IMR-90 (cell line): Measurements from ENCODE around the gene KLHDC7B. TPM values are rescaled to one million over a fixed set of nuclear protein-coding genes. Genes with fewer than 3 reads are reported as not detected.

Experiments used
- ATAC-seq: fragments of 200-7000 bp; cut with Tn5 transposase; 2 replicates; pipeline ENCODE4 v1.9.1; 2020; ENCODE audit warnings: low read depth, mild to moderate bottlenecking, moderate library complexity
- BruUV-seq: library from RNA; stranded (reverse); fragments of 400-500 nt; replicated peaks from 2 replicates; lab custom pipeline; 2021; lab: Mats Ljungman, UMichigan
- CTCF ChIA-PET: fragments of 300-600 bp; formaldehyde crosslinking; extraction: SDS; loops from one replicate; lab custom pipeline; 2021; ENCODE audit warnings: antibody characterized with exemption; lab: Yijun Ruan, JAX
- POLR2A ChIA-PET: fragments of 300-600 bp; sonication (Branson Sonifier 250); formaldehyde crosslinking; loops from one replicate; lab custom pipeline; 2022; ENCODE audit warnings: antibody characterized with exemption; ENCODE audit not compliant: unreplicated experiment; lab: Charles Lee
- DNase-seq: peaks from one replicate; pipeline ENCODE4 v3.0.0; 2013
- H2AFZ ChIP-seq: replicated peaks from 2 replicates; pipeline ENCODE3; 2013; ENCODE audit warnings: low read length, mild to moderate bottlenecking; ENCODE audit not compliant: poor library complexity
- H2AK5ac ChIP-seq: 2 replicates; pipeline ENCODE4 v1.6.1; 2013; ENCODE audit warnings: low read depth, low read length, inconsistent platforms
- H2AK9ac ChIP-seq: replicated peaks from 2 replicates; pipeline ENCODE3; 2013; ENCODE audit warnings: mild to moderate bottlenecking, low read depth, low read length, moderate library complexity; ENCODE audit not compliant: poor library complexity
- H2BK120ac ChIP-seq: 2 replicates; pipeline ENCODE4 v1.6.1; 2013; ENCODE audit warnings: low read depth, low read length, inconsistent platforms
- H2BK15ac ChIP-seq: 3 replicates; pipeline ENCODE4 v1.6.1; 2013; ENCODE audit warnings: low read depth, low read length, inconsistent platforms
- H2BK20ac ChIP-seq: 2 replicates; pipeline ENCODE4 v1.6.1; 2013; ENCODE audit warnings: low read depth, mild to moderate bottlenecking, inconsistent platforms, low read length, moderate library complexity
- H2BK5ac ChIP-seq: 2 replicates; pipeline ENCODE4 v1.6.1; 2013; ENCODE audit warnings: mild to moderate bottlenecking, low read depth, low read length, inconsistent platforms; ENCODE audit not compliant: poor library complexity, severe bottlenecking
- H3K14ac ChIP-seq: replicated peaks from 2 replicates; pipeline ENCODE4 v1.6.1; 2013; ENCODE audit warnings: low read depth, low read length, inconsistent platforms
- H3K18ac ChIP-seq: 2 replicates; pipeline ENCODE4 v1.6.1; 2013; ENCODE audit warnings: low read depth, low read length, control low read depth
- H3K23ac ChIP-seq: 2 replicates; pipeline ENCODE4 v1.6.1; 2013; ENCODE audit warnings: low read depth, low read length, inconsistent platforms
- H3K27ac ChIP-seq: 2 replicates; pipeline ENCODE4 v1.5.1; 2013; ENCODE audit warnings: mild to moderate bottlenecking, control low read depth, low read length; ENCODE audit not compliant: insufficient read depth
- H3K27me3 ChIP-seq: 2 replicates; pipeline ENCODE4 v1.6.1; 2013; ENCODE audit warnings: low read length; ENCODE audit not compliant: control insufficient read depth, insufficient read depth
- H3K36me3 ChIP-seq: 2 replicates; pipeline ENCODE4 v1.6.1; 2013; ENCODE audit warnings: low read length, mixed read lengths; ENCODE audit not compliant: control insufficient read depth, insufficient read depth
- H3K4ac ChIP-seq: 2 replicates; pipeline ENCODE4 v1.6.1; 2013; ENCODE audit warnings: low read depth, low read length, inconsistent platforms
- H3K4me1 ChIP-seq: 2 replicates; pipeline ENCODE4 v1.6.1; 2013; ENCODE audit warnings: low read length, mixed read lengths; ENCODE audit not compliant: control insufficient read depth, insufficient read depth
- H3K4me2 ChIP-seq: 2 replicates; pipeline ENCODE4 v1.6.1; 2013; ENCODE audit warnings: low read depth, mild to moderate bottlenecking, control low read depth, low read length, moderate library complexity
- H3K4me3 ChIP-seq: 2 replicates; pipeline ENCODE4 v1.5.1; 2013; ENCODE audit warnings: low read depth, mild to moderate bottlenecking, control low read depth, low read length, moderate library complexity; ENCODE audit not compliant: insufficient read depth
- H3K56ac ChIP-seq: 2 replicates; pipeline ENCODE4 v1.6.1; 2013; ENCODE audit warnings: low read length, inconsistent platforms; ENCODE audit not compliant: insufficient read depth; ENCODE audit errors: extremely low read depth
- H3K79me1 ChIP-seq, 2 experiments: 2 replicates each; pipeline ENCODE4 v1.6.1; 2013; ENCODE audit warnings: low read length in 2 of 2, inconsistent platforms in 1 of 2, low read depth in 1 of 2
- H3K9ac ChIP-seq: 2 replicates; pipeline ENCODE4 v1.6.1; 2013; ENCODE audit warnings: low read depth, low read length, control low read depth
- H3K9me1 ChIP-seq: 2 replicates; pipeline ENCODE4 v1.6.1; 2013; ENCODE audit warnings: low read length, inconsistent platforms; ENCODE audit not compliant: insufficient read depth
- H3K9me3 ChIP-seq: 2 replicates; pipeline ENCODE4 v1.6.1; 2013; ENCODE audit warnings: low read length; ENCODE audit not compliant: control insufficient read depth, insufficient read depth
- H4K20me1 ChIP-seq: 2 replicates; pipeline ENCODE4 v1.6.1; 2013; ENCODE audit warnings: low read length, inconsistent platforms; ENCODE audit not compliant: insufficient read depth
- H4K5ac ChIP-seq: 2 replicates; pipeline ENCODE4 v1.6.1; 2013; ENCODE audit warnings: mild to moderate bottlenecking, low read depth, low read length, control low read depth
- H4K8ac ChIP-seq, 2 experiments: 2 replicates each; pipeline ENCODE4 v1.6.1; 2013; ENCODE audit warnings: low read depth in 2 of 2, low read length in 2 of 2, control low read depth in 1 of 2, inconsistent platforms in 1 of 2
- H4K91ac ChIP-seq: 2 replicates; pipeline ENCODE4 v1.6.1; 2013; ENCODE audit warnings: low read depth, low read length, inconsistent platforms; ENCODE audit not compliant: insufficient read depth
- BHLHE40 ChIP-seq: fragments of 150-350 bp; IDR thresholded peaks from 2 replicates; pipeline ENCODE4 v1.6.1; 2016; ENCODE audit warnings: mild to moderate bottlenecking, low read depth, low read length
- CEBPB ChIP-seq: IDR thresholded peaks from 2 replicates; pipeline ENCODE4 v1.6.1; 2012; ENCODE audit warnings: low read depth, low read length, improper control_type of control experiment
- CHD1 ChIP-seq: IDR thresholded peaks from 2 replicates; pipeline ENCODE4 v1.6.1; 2012; ENCODE audit warnings: low read depth, low read length, improper control_type of control experiment
- ELK1 ChIP-seq: fragments of 150-350 bp; IDR thresholded peaks from 2 replicates; pipeline ENCODE4 v1.6.1; 2016; ENCODE audit warnings: low read depth, mild to moderate bottlenecking, low read length, moderate library complexity, borderline replicate concordance
- FOS ChIP-seq: fragments of 150-350 bp; IDR thresholded peaks from 2 replicates; pipeline ENCODE4 v1.6.1; 2016; ENCODE audit warnings: low read depth, low read length
- MAFK ChIP-seq: IDR thresholded peaks from 2 replicates; pipeline ENCODE4 v1.6.1; 2012; ENCODE audit warnings: low read depth, low read length, improper control_type of control experiment
- MAZ ChIP-seq: IDR thresholded peaks from 2 replicates; pipeline ENCODE4 v1.6.1; 2012; ENCODE audit warnings: low read depth, mild to moderate bottlenecking, low read length, improper control_type of control experiment, moderate library complexity, borderline replicate concordance
- MXI1 ChIP-seq: IDR thresholded peaks from 2 replicates; pipeline ENCODE4 v1.6.1; 2012; ENCODE audit warnings: low read depth, mild to moderate bottlenecking, low read length, moderate library complexity, borderline replicate concordance
- NFE2L2 ChIP-seq: fragments of 150-350 bp; IDR thresholded peaks from 2 replicates; pipeline ENCODE4 v1.6.1; 2016; ENCODE audit warnings: low read depth, mild to moderate bottlenecking, low read length
- POLR2A ChIP-seq: IDR thresholded peaks from 2 replicates; pipeline ENCODE4 v1.6.1; 2012; ENCODE audit warnings: mild to moderate bottlenecking, low read depth, low read length
- RAD21 ChIP-seq: IDR thresholded peaks from 2 replicates; pipeline ENCODE4 v1.6.1; 2012; ENCODE audit warnings: low read length, improper control_type of control experiment
- RCOR1 ChIP-seq: IDR thresholded peaks from 2 replicates; pipeline ENCODE4 v1.6.1; 2012; ENCODE audit warnings: mild to moderate bottlenecking, low read length, improper control_type of control experiment; ENCODE audit not compliant: insufficient replicate concordance
- RFX5 ChIP-seq: IDR thresholded peaks from 2 replicates; pipeline ENCODE4 v1.8.0; 2012; ENCODE audit warnings: low read depth, mild to moderate bottlenecking, low read length, moderate library complexity
- SMC3 ChIP-seq: fragments of 150-350 bp; IDR thresholded peaks from 2 replicates; pipeline ENCODE4 v1.6.1; 2016; ENCODE audit warnings: low read depth, mild to moderate bottlenecking, antibody characterized with exemption, low read length, moderate library complexity
- USF2 ChIP-seq: fragments of 150-350 bp; IDR thresholded peaks from 2 replicates; pipeline ENCODE4 v1.6.1; 2017; ENCODE audit warnings: mild to moderate bottlenecking, antibody characterized with exemption, low read length, low read depth
- WGBS, 2 experiments: methylation state at CpG; one replicate each; pipeline versions ENCODE4 v1.1.5 to v1.1.7; 2013; ENCODE audit warnings: missing lambda C conversion rate in 2 of 2; ENCODE audit not compliant: insufficient read length in 1 of 2; ENCODE audit errors: extremely low coverage in 2 of 2; 5-methylcytosine and 5-hydroxymethylcytosine counted together
- dilution Hi-C: fragments of 300-500 bp; cut with HindIII; formaldehyde crosslinking; loops from one replicate; pipeline ENCODE4 v1.14.3; 2018; ENCODE audit warnings: low sequenced_read_pairs; ENCODE audit not compliant: unreplicated experiment
- in situ Hi-C: fragments of 300-500 bp; cut with MboI; formaldehyde crosslinking; loops from 3 replicates; pipeline ENCODE4 v1.14.3; 2019; ENCODE audit warnings: low sequenced_read_pairs, inconsistent platforms, mixed read lengths
- intact Hi-C: fragments of 100-400 bp; cut with micrococcal nuclease; formaldehyde crosslinking; loops from 2 replicates; pipeline ENCODE4 v1.10.0; 2022
- polyA plus RNA-seq, 3 experiments: library from polyadenylated mRNA; depleted of rRNA; stranded (reverse); fragments of >200 nt; gene quantifications; 2 replicates each; pipeline ENCODE4 v1.2.3, GENCODE V29; 2012; ENCODE audit warnings: low replicate concordance in 1 of 3
- total RNA-seq: library from RNA; depleted of rRNA; stranded (reverse); fragments of >200 nt; gene quantifications from 2 replicates; pipeline ENCODE4 v1.2.3, GENCODE V29; 2012

Gene KLHDC7B
- total and polyA plus RNA-seq, 2 of the 4 experiments (the other 2 are of a cell fraction): 0.05 TPM; not detected in 1

GRCh38 chr22:50525104-50525857 lies 20.4 kb upstream of the KLHDC7B start, which contains the start of gene SCO2:
Gene SCO2 (minus strand): TSS chr22:50525598. CDS start chr22:50524411, 1,187 bp downstream.
- ChIA-PET POLR2A (interaction anchor here (0.6 to 0.7 kb wide), 3 partner anchors 17 to 54 kb away, joined by 3 to 4 read pairs (median 3); partner anchors contain the start of genes LMF2, NCAPH2 and SYCE3), CTCF (interaction anchor here (0.5 to 1.6 kb wide), 12 partner anchors 16 to 230 kb away, joined by 3 to 8 read pairs (median 4); partner anchors contain the start of genes CHKB, LMF2, NCAPH2 and SYCE3)
- Histone ChIP-seq H2BK5ac (peak within 1 kb of the TSS; percentile 85), H2AK9ac (peak within 1 kb of the TSS; percentile 99), H2BK15ac (no peak within 1 kb of the TSS), H2BK120ac (peak within 1 kb of the TSS; percentile 52; the same call in 1 of the 2 replicates), H4K5ac (peak within 1 kb of the TSS; percentile 79), H3K9ac (peak within 1 kb of the TSS; percentile 89), H3K4ac (peak within 1 kb of the TSS; percentile 96), H3K23ac (peak within 1 kb of the TSS; percentile 2; the same call in 1 of the 2 replicates), H3K9me3 (no peaks in the 10 kb centered on the region), H2AK5ac (peak within 1 kb of the TSS; percentile 94), H3K4me2 (peak within 1 kb of the TSS; percentile 90), H2AFZ (peak within 1 kb of the TSS; percentile 96), H4K20me1 (peaks cover 19% of the 10 kb centered on the region), H3K4me3 (peak within 1 kb of the TSS; percentile 84), H3K27me3 (no peaks in the 10 kb centered on the region), H3K27ac (peak within 1 kb of the TSS; percentile 96), H3K36me3 (peaks cover 24% of the 10 kb centered on the region), H2BK20ac (no peak within 1 kb of the TSS), H3K18ac (peak within 1 kb of the TSS; percentile 48; the same call in 1 of the 2 replicates), H3K4me1 (peaks cover 13% of the 10 kb centered on the region), H3K56ac (peak within 1 kb of the TSS; percentile 83), H3K14ac (peak within 1 kb of the TSS; percentile 92), H3K9me1 (peaks cover 12% of the 10 kb centered on the region), H3K79me1 (peaks cover 11 to 46% of the 10 kb centered on the region in 2 experiments), H4K91ac (peak within 1 kb of the TSS; percentile 76; the same call in 1 of the 2 replicates), H4K8ac (peak within 1 kb of the TSS; percentile 82 to 91; a peak in 3 of 4 replicates)
- BruUV-seq: no TSS peak
- DNase-seq (peak; percentile 97), ATAC-seq (peak; percentile 71)
- WGBS, 2 experiments: 1% methylated on average over 63 of the region's 84 CpGs; no CpG with 5 or more reads in 1 of the 2 experiments
- intact Hi-C loops (loop anchor here (5.0 kb wide), 1 partner anchor 57 kb away; the partner anchor contains the start of gene CHKB), dilution Hi-C loops (no loop called here), in situ Hi-C loops (loop anchor here (5.0 kb wide), 1 partner anchor 52 kb away; the partner anchor contains the start of gene CPT1B)
- TF ChIP-seq RAD21 (peak; percentile 47), POLR2A (peak; percentile 83), SMC3 (0 out of 2 replicates have a peak, but pooled peaks have one; percentile 7), RCOR1 (no peak), MXI1 (peak; percentile 78; the same call in 1 of the 2 replicates), RFX5 (no peak), CEBPB (no peak), CHD1 (no peak), USF2 (peak; percentile 98), ELK1 (no peak), MAZ (peak; percentile 70; the same call in 1 of the 2 replicates), BHLHE40 (peak; percentile 63; the same call in 1 of the 2 replicates), FOS (no peak), MAFK (peak; percentile 74), NFE2L2 (no peak)
